HCT116 (cell line): Measurements from ENCODE around the gene RASIP1. TPM values are rescaled to one million over a fixed set of nuclear protein-coding genes. Genes with fewer than 3 reads are reported as not detected.

Experiments used
- ATAC-seq: fragments of 200-7000 bp; cut with Tn5 transposase; 2 replicates; pipeline ENCODE4 v1.9.1; 2020; ENCODE audit warnings: mild to moderate bottlenecking, moderate library complexity
- BruUV-seq: library from RNA; stranded (reverse); fragments of 400-500 nt; replicated peaks from 2 replicates; lab custom pipeline; 2021; lab: Mats Ljungman, UMichigan
- CTCF ChIA-PET: fragments of 300-600 bp; sonication (Branson Sonifier 250); formaldehyde crosslinking; loops from one replicate; lab custom pipeline; 2021; ENCODE audit warnings: antibody characterized with exemption; lab: Charles Lee
- POLR2A ChIA-PET: fragments of 300-600, 350-600 bp; sonication (Branson Sonifier 250); formaldehyde crosslinking; loops from one replicate; lab custom pipeline; 2021; ENCODE audit warnings: antibody characterized with exemption; lab: Charles Lee
- RAD21 ChIA-PET, 2 experiments: fragments of 300-600 bp; sonication (Branson Sonifier 250); formaldehyde crosslinking; loops; one replicate each; lab custom pipeline; 2023; ENCODE audit warnings: low total read pairs in 2 of 2; ENCODE audit not compliant: uncharacterized antibody in 2 of 2, unreplicated experiment in 2 of 2, low non-redundant PET in 1 of 2; lab: Charles Lee
- DNase-seq: peaks from one replicate; pipeline ENCODE4 v3.0.0-alpha.2; 2010; ENCODE audit warnings: low read depth, low spot score
- H2AFZ ChIP-seq: fragments of 200-600 bp; shearing (Covaris generic), sonication (generic); 2 replicates; pipeline ENCODE4 v1.6.1; 2017; ENCODE audit warnings: low read depth, mixed run types, mixed read lengths, antibody characterized with exemption, low read length; ENCODE audit not compliant: poor library complexity, severe bottlenecking
- H3K27ac ChIP-seq: 2 replicates; pipeline ENCODE4 v1.5.1; 2012; ENCODE audit warnings: low read depth, low read length
- H3K27me3 ChIP-seq: fragments of 200-600 bp; sonication (generic); 2 replicates; pipeline ENCODE4 v1.6.1; 2016; ENCODE audit warnings: mixed run types, low read length, mixed read lengths; ENCODE audit not compliant: insufficient read depth
- H3K36me3 ChIP-seq, 2 experiments: fragments of 200-500 bp in 1 of 2; fragments of 200-600 bp in 1 of 2; sonication (Bioruptor generic) in 1 of 2; sonication (generic) in 1 of 2; 2 replicates each; pipeline versions ENCODE4 v1.5.1 to v1.6.1; 2014 to 2016; ENCODE audit warnings: low read length in 2 of 2, inconsistent platforms in 1 of 2, mixed read lengths in 1 of 2, mixed run types in 1 of 2; ENCODE audit not compliant: insufficient read depth in 2 of 2, control insufficient read depth in 1 of 2
- H3K4me1 ChIP-seq, 2 experiments: fragments of 200-600 bp in 1 of 2; sonication (generic) in 1 of 2; 2 replicates each; pipeline versions ENCODE4 v1.5.1 to v1.6.1; 2012 to 2017; ENCODE audit warnings: low read length in 2 of 2, inconsistent platforms in 1 of 2, mild to moderate bottlenecking in 1 of 2, mixed read lengths in 1 of 2, mixed run types in 1 of 2, moderate library complexity in 1 of 2; ENCODE audit not compliant: insufficient read depth in 2 of 2, control insufficient read depth in 1 of 2
- H3K4me2 ChIP-seq: fragments of 200-600 bp; sonication (generic); 2 replicates; pipeline ENCODE4 v1.6.1; 2017; ENCODE audit warnings: mixed run types, low read length, mixed read lengths
- H3K4me3 ChIP-seq, 2 experiments: fragments of 200-600 bp in 1 of 2; sonication (generic) in 1 of 2; replicated peaks in 1 of 2; 2 replicates each; pipeline ENCODE4 v1.5.1; 2011 to 2016; ENCODE audit warnings: low read length in 2 of 2, control low read depth in 1 of 2, low read depth in 1 of 2, mild to moderate bottlenecking in 1 of 2, mixed read lengths in 1 of 2, mixed run types in 1 of 2
- H3K79me2 ChIP-seq: fragments of 200-600 bp; sonication (generic); 2 replicates; pipeline ENCODE4 v1.6.1; 2017; ENCODE audit warnings: mild to moderate bottlenecking, mixed run types, low read length, moderate library complexity, mixed read lengths; ENCODE audit not compliant: insufficient read depth
- H3K9ac ChIP-seq: fragments of 200-600 bp; sonication (generic); 2 replicates; pipeline ENCODE4 v1.6.1; 2016; ENCODE audit warnings: low read length, mixed read lengths
- H3K9me2 ChIP-seq: fragments of 200-600 bp; sonication (generic), shearing (Covaris generic); 2 replicates; pipeline ENCODE4 v1.6.1; 2017; ENCODE audit warnings: mixed run types, mild to moderate bottlenecking, moderate library complexity; ENCODE audit not compliant: insufficient read depth
- H3K9me3 ChIP-seq, 2 experiments: fragments of 200-500 bp in 1 of 2; fragments of 200-600 bp in 1 of 2; sonication (Bioruptor generic) in 1 of 2; sonication (generic) in 1 of 2; 2 replicates each; pipeline ENCODE4 v1.6.1; 2014 to 2017; ENCODE audit warnings: low read length in 2 of 2, mixed read lengths in 2 of 2, inconsistent platforms in 1 of 2, low read depth in 1 of 2, mild to moderate bottlenecking in 1 of 2, mixed run types in 1 of 2, moderate library complexity in 1 of 2; ENCODE audit not compliant: control insufficient read depth in 1 of 2, insufficient read depth in 1 of 2
- H4K20me1 ChIP-seq: fragments of 200-600 bp; sonication (generic), shearing (Covaris generic); 2 replicates; pipeline ENCODE4 v1.6.1; 2017; ENCODE audit warnings: mixed run types, mild to moderate bottlenecking, moderate library complexity; ENCODE audit not compliant: insufficient read depth
- CBX3 ChIP-seq: IDR thresholded peaks from 2 replicates; pipeline ENCODE4 v1.6.1; 2012; ENCODE audit warnings: low read depth
- CEBPB ChIP-seq: IDR thresholded peaks from 2 replicates; pipeline ENCODE4 v1.6.1; 2012; ENCODE audit warnings: low read depth
- CTCF ChIP-seq, 3 experiments: fragments of 200-600 bp in 1 of 3; sonication (generic) in 1 of 3; IDR thresholded peaks in 2 of 3; conservative IDR thresholded peaks in 1 of 3; 2 replicates each; pipeline ENCODE4 v1.5.1; 2012 to 2017; ENCODE audit warnings: low read depth in 2 of 3, low read length in 2 of 3, antibody characterized with exemption in 1 of 3, borderline replicate concordance in 1 of 3, control low read depth in 1 of 3, mild to moderate bottlenecking in 1 of 3, mixed read lengths in 1 of 3, mixed run types in 1 of 3, moderate library complexity in 1 of 3; ENCODE audit not compliant: insufficient read depth in 1 of 3
- EGR1 ChIP-seq: IDR thresholded peaks from 2 replicates; pipeline ENCODE4 v1.6.1; 2012; ENCODE audit warnings: low read depth
- EZH2phosphoT487 ChIP-seq: fragments of 200-600 bp; IDR thresholded peaks from 2 replicates; pipeline ENCODE4 v1.6.1; 2018; ENCODE audit warnings: antibody characterized with exemption, borderline replicate concordance
- FOSL1 ChIP-seq: IDR thresholded peaks from 2 replicates; pipeline ENCODE4 v1.6.1; 2012; ENCODE audit warnings: low read depth
- JUND ChIP-seq: IDR thresholded peaks from 2 replicates; pipeline ENCODE4 v1.6.1; 2012
- MAX ChIP-seq: IDR thresholded peaks from 2 replicates; pipeline ENCODE4 v1.6.1; 2012
- POLR2AphosphoS5 ChIP-seq: IDR thresholded peaks from 2 replicates; pipeline ENCODE4 v1.6.1; 2011; ENCODE audit warnings: mild to moderate bottlenecking, low read depth, low read length, moderate library complexity
- SIN3A ChIP-seq: IDR thresholded peaks from 2 replicates; pipeline ENCODE4 v1.6.1; 2012; ENCODE audit warnings: low read depth
- YY1 ChIP-seq: IDR thresholded peaks from 2 replicates; pipeline ENCODE4 v1.6.1; 2011; ENCODE audit warnings: low read length, low read depth, moderate library complexity, mild to moderate bottlenecking; ENCODE audit not compliant: insufficient replicate concordance; ENCODE audit errors: extremely low read depth
- intact Hi-C: fragments of 100-400 bp; cut with micrococcal nuclease; formaldehyde crosslinking; loops from 2 replicates; pipeline ENCODE4 v1.10.0; 2022
- total RNA-seq: library from RNA; stranded (reverse); gene quantifications from one replicate; pipeline ENCODE4 v1.2.1, GENCODE V29; 2021; ENCODE audit not compliant: unreplicated experiment
- TF ChIP-seq, protein P1 (sequence below): IDR thresholded peaks from 2 replicates; pipeline ENCODE4 v1.6.1; 2012; ENCODE audit warnings: low read depth

The RASIP1 gene
- total RNA-seq, 1 experiment from 2014 or later: 1.9 TPM

- Histone ChIP-seq H3K4me2 (no peak overlapping the region), H3K9me2 (no peaks in the 10 kb centered on the region), H3K36me3 (peaks cover 3 to 15% of the 10 kb centered on the region in 2 experiments; a peak in 2 of 4 replicates), H4K20me1 (no peaks in the 10 kb centered on the region), H3K4me3 (no peak overlapping the region), H2AFZ (no peak overlapping the region), H3K27me3 (no peaks in the 10 kb centered on the region), H3K9ac (no peak overlapping the region), H3K79me2 (peaks cover 4% of the 10 kb centered on the region; the same call in 1 of the 2 replicates), H3K9me3 (no peaks in the 10 kb centered on the region), H3K4me1 (peaks cover 7 to 15% of the 10 kb centered on the region in 2 experiments), H3K27ac (no peak overlapping the region)
- ChIA-PET RAD21 (no interaction called here), CTCF (no interaction called here), POLR2A (no interaction called here)
- intact Hi-C loops: no loop called here
- BruUV-seq: no TSS peak
- ATAC-seq (no peak), DNase-seq (no peak)
- TF ChIP-seq SIN3A (no peak), CTCF (IDR thresholded peaks at IDR 0.05 in 2 of 3, conservative IDR thresholded peaks at IDR 0.05 in 1 of 3; ENCODE audit: borderline replicate concordance in 1 of 3, insufficient read depth in 1 of 3, low read depth in 2 of 3, low read length in 2 of 3) (no peak), CEBPB (no peak), MAX (no peak), EZH2phosphoT487 (no peak)
Measured at GRCh38 chr19:48703316-48703715, 37.1 kb downstream of the RASIP1 start.

- H2AFZ ChIP-seq: no peak overlapping the region
- no peaks in the 10 kb centered on the region for H3K27me3 ChIP-seq
- no peak overlapping the region for H3K9ac ChIP-seq
- intact Hi-C loops: no loop called here
- BruUV-seq: no TSS peak
- no peak overlapping the region for H3K4me3 ChIP-seq
- ChIA-PET RAD21 (no interaction called here), POLR2A (no interaction called here), CTCF (no interaction called here)
- H3K4me2 ChIP-seq: no peak overlapping the region
- H4K20me1 ChIP-seq: no peaks in the 10 kb centered on the region
- peaks cover 3 to 15% of the 10 kb centered on the region in 2 experiments; a peak in 2 of 4 replicates for H3K36me3 ChIP-seq
- H3K4me1 ChIP-seq: peaks cover 13 to 21% of the 10 kb centered on the region in 2 experiments
- no peak overlapping the region for H3K27ac ChIP-seq
- no peaks in the 10 kb centered on the region for H3K9me2 ChIP-seq
- no peaks in the 10 kb centered on the region for H3K9me3 ChIP-seq
- H3K79me2 ChIP-seq: peaks cover 4% of the 10 kb centered on the region; the same call in 1 of the 2 replicates
- ATAC-seq: no peak
- TF ChIP-seq JUND (no peak), FOSL1 (no peak), CBX3 (no peak), POLR2AphosphoS5 (no peak), EGR1 (no peak), CTCF (IDR thresholded peaks at IDR 0.05 in 2 of 3, conservative IDR thresholded peaks at IDR 0.05 in 1 of 3; ENCODE audit: borderline replicate concordance in 1 of 3, insufficient read depth in 1 of 3, low read depth in 2 of 3, low read length in 2 of 3) (no peak), YY1 (no peak)
- TF ChIP-seq, protein P1, sequence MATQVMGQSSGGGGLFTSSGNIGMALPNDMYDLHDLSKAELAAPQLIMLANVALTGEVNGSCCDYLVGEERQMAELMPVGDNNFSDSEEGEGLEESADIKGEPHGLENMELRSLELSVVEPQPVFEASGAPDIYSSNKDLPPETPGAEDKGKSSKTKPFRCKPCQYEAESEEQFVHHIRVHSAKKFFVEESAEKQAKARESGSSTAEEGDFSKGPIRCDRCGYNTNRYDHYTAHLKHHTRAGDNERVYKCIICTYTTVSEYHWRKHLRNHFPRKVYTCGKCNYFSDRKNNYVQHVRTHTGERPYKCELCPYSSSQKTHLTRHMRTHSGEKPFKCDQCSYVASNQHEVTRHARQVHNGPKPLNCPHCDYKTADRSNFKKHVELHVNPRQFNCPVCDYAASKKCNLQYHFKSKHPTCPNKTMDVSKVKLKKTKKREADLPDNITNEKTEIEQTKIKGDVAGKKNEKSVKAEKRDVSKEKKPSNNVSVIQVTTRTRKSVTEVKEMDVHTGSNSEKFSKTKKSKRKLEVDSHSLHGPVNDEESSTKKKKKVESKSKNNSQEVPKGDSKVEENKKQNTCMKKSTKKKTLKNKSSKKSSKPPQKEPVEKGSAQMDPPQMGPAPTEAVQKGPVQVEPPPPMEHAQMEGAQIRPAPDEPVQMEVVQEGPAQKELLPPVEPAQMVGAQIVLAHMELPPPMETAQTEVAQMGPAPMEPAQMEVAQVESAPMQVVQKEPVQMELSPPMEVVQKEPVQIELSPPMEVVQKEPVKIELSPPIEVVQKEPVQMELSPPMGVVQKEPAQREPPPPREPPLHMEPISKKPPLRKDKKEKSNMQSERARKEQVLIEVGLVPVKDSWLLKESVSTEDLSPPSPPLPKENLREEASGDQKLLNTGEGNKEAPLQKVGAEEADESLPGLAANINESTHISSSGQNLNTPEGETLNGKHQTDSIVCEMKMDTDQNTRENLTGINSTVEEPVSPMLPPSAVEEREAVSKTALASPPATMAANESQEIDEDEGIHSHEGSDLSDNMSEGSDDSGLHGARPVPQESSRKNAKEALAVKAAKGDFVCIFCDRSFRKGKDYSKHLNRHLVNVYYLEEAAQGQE: no peak
- no peak for DNase-seq
Measured at GRCh38 chr19:48702701-48703100, 37.7 kb downstream of the RASIP1 start.
